OCI-LY3 (cell line): ENCODE results near the gene SPTBN4.
A peak's percentile ranks its signal among the peaks of the same experiment; 100 is the strongest.

Source experiments
- H2AFZ ChIP-seq: fragments of 200-600, 300-600 bp; shearing (Covaris generic); 2 replicates; pipeline ENCODE4 v1.6.0; 2014; ENCODE audit warnings: antibody characterized with exemption, low read depth, low read length
- H3K27ac ChIP-seq: fragments of 200-600, 300-600 bp; sonication (generic); 2 replicates; pipeline ENCODE4 v1.5.1; 2014; ENCODE audit warnings: mild to moderate bottlenecking, low read length, moderate library complexity, mixed read lengths
- H3K27me3 ChIP-seq: fragments of 200-600, 300-600 bp; sonication (generic); 2 replicates; pipeline ENCODE4 v1.6.1; 2014; ENCODE audit warnings: low read depth, low read length, mixed read lengths
- H3K36me3 ChIP-seq: fragments of 200-600, 300-600 bp; sonication (generic); replicated peaks from 2 replicates; pipeline ENCODE3; 2014; ENCODE audit warnings: low read depth, low read length, mixed read lengths
- H3K4me1 ChIP-seq: fragments of 300-600, 200-600 bp; sonication (generic); 2 replicates; pipeline ENCODE4 v1.6.1; 2014; ENCODE audit warnings: low read length, mixed read lengths
- H3K4me2 ChIP-seq: fragments of 200-600, 300-600 bp; sonication (generic); 2 replicates; pipeline ENCODE4 v1.6.1; 2014; ENCODE audit warnings: low read length, mixed read lengths
- H3K4me3 ChIP-seq: fragments of 300-600, 200-600 bp; sonication (generic); 2 replicates; pipeline ENCODE4 v1.5.1; 2014; ENCODE audit warnings: antibody characterized with exemption, mild to moderate bottlenecking, low read length, moderate library complexity
- H3K79me2 ChIP-seq: fragments of 300-600, 200-600 bp; shearing (Covaris generic); 2 replicates; pipeline ENCODE4 v1.6.1; 2014; ENCODE audit warnings: mild to moderate bottlenecking, low read length, mixed read lengths
- H3K9ac ChIP-seq: fragments of 300-600, 200-600 bp; shearing (Covaris generic); 2 replicates; pipeline ENCODE4 v1.6.0; 2014; ENCODE audit warnings: mild to moderate bottlenecking, low read length, moderate library complexity
- H3K9me3 ChIP-seq: fragments of 200-600, 300-600 bp; shearing (Covaris generic); 2 replicates; pipeline ENCODE4 v1.6.1; 2014; ENCODE audit warnings: low read length, mixed read lengths; ENCODE audit not compliant: insufficient read depth
- H4K20me1 ChIP-seq: fragments of 200-600, 300-600 bp; sonication (generic); 2 replicates; pipeline ENCODE4 v1.6.1; 2016; ENCODE audit warnings: low read length, mixed read lengths; ENCODE audit not compliant: insufficient read depth
- EZH2phosphoT487 ChIP-seq: fragments of 200-600 bp; shearing (Covaris generic); IDR thresholded peaks from 2 replicates; pipeline ENCODE4 v1.6.1; 2018; ENCODE audit warnings: antibody characterized with exemption, mixed run types, low read depth
- TF ChIP-seq, protein P1 (sequence below): fragments of 200-600, 300-600 bp; sonication (generic); IDR thresholded peaks from 2 replicates; pipeline ENCODE4 v1.5.1; 2014; ENCODE audit warnings: antibody characterized with exemption, low read length, low read depth

Gene SPTBN4

DNA sequence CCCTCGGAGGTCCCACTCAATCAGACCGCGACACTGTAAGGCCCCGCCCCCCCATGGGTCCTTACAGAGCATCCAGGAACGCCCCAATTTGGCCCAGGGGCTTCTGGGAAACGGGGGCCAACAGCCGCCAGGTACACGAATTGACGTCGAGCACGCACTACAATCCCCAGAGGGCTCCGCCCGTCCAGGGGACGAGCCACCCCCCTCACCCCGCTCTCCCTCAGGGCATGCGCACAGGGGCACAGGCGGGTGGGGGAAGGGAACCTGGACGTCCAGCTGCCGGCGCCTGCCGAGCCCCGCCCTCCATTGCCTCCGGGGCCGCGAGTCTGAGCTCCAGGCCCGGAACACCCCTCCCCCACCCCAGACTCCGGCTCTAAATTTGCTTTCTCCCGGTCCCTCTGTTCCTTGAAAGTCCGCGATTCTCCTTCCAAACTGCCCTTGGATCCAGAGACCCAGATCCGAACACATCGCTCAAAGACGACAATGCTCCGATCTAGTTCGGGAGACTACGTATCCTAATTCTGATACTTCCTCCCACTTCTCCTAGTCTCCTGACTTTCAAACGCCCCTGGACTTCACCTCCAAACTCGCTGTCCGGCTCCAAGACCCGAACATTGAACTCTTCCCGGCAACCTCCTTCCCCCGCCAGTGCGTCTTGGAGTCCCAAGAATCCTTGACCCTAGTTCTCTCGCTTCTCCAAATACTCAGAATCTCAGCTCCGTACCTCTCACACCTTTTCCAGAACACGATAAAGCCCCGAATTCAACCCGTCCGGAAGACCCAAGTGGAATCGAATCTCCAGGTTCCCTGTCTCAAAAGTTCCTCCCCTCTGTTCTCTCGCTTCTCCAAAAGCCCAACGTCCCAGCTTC lies 23.4 kb upstream of the SPTBN4 start:
- TF ChIP-seq EZH2phosphoT487, result no peak
- TF ChIP-seq, protein P1, sequence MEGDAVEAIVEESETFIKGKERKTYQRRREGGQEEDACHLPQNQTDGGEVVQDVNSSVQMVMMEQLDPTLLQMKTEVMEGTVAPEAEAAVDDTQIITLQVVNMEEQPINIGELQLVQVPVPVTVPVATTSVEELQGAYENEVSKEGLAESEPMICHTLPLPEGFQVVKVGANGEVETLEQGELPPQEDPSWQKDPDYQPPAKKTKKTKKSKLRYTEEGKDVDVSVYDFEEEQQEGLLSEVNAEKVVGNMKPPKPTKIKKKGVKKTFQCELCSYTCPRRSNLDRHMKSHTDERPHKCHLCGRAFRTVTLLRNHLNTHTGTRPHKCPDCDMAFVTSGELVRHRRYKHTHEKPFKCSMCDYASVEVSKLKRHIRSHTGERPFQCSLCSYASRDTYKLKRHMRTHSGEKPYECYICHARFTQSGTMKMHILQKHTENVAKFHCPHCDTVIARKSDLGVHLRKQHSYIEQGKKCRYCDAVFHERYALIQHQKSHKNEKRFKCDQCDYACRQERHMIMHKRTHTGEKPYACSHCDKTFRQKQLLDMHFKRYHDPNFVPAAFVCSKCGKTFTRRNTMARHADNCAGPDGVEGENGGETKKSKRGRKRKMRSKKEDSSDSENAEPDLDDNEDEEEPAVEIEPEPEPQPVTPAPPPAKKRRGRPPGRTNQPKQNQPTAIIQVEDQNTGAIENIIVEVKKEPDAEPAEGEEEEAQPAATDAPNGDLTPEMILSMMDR, result no peak
- Histone ChIP-seq H3K27me3 (no peaks in the 10 kb centered on the region), H2AFZ (peak overlapping the region; percentile 12; the same call in 1 of the 2 replicates)

DNA sequence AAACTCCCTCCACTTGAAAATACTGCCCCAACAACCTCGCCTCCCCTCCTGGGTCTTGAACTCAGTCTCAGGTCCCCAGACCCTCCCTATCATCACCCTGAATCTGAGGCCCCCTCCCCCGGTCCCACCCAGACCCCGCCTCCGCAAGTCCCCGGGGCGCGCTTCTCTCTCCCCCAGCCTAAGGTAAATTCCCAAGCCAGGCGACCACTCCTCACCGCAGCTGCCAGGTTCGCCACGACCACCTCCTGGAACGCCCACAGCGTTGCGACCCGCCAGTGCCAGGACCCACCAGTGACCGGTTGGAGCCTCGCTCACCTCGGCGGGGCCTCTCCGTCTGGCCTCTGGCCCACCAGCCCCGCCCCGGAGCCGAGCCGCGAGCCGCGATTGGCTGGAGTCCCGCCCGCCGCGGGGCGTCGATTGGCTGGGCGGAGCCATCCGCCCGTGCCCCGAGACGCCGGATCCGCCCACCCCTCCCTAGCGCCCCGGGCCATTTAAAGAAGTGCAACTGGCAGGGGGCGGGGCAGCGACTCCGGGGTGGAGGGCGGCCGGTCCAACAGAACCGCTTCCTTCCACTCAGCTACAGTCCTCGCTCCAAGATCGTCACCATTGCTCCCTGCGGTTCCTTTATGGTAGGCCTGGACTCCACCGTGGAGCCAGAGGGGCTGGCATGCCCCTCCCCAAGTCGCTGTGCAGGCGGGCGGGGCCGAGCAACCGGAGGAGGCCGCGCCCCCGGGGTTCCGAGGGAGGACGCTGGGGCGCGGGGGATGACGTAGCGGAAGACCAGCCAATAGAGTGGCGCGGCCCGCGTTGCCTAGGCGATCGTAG lies 22.6 kb upstream of the SPTBN4 start, which contains the start of gene SERTAD3:
SERTAD3 (minus strand) TSS at position 336 of the 825 bp plus-strand sequence. CDS start 2,255 bp downstream, outside the sequence.
- H3K27ac ChIP-seq, result peak within 1 kb of the TSS; percentile 93
- TF ChIP-seq EZH2phosphoT487, result no peak
- TF ChIP-seq, protein P1, result no peak
- peak within 1 kb of the TSS; percentile 96 for H3K4me3 ChIP-seq
- peaks cover 29% of the 10 kb centered on the region for H3K36me3 ChIP-seq
- peak within 1 kb of the TSS; percentile 100 for H3K9ac ChIP-seq
- peaks cover 29% of the 10 kb centered on the region for H4K20me1 ChIP-seq
- peak within 1 kb of the TSS; percentile 94 for H2AFZ ChIP-seq
- peak within 1 kb of the TSS; percentile 83 for H3K4me2 ChIP-seq
- peaks cover 6% of the 10 kb centered on the region for H3K4me1 ChIP-seq
- no peaks in the 10 kb centered on the region for H3K27me3 ChIP-seq
- H3K79me2 ChIP-seq, result peaks cover 31% of the 10 kb centered on the region
- H3K9me3 ChIP-seq, result no peaks in the 10 kb centered on the region

More for the DNA sequence above, 23.4 kb upstream of the SPTBN4 start:
- peaks cover 31% of the 10 kb centered on the region for H3K79me2 ChIP-seq
- H3K36me3 ChIP-seq, result peaks cover 29% of the 10 kb centered on the region
- H3K27ac ChIP-seq, result peak overlapping the region; percentile 93
- H3K9me3 ChIP-seq, result no peaks in the 10 kb centered on the region
- peak overlapping the region; percentile 96 for H3K4me3 ChIP-seq
- H4K20me1 ChIP-seq, result peaks cover 29% of the 10 kb centered on the region
- peak overlapping the region; percentile 100 for H3K9ac ChIP-seq
- peaks cover 6% of the 10 kb centered on the region for H3K4me1 ChIP-seq
- H3K4me2 ChIP-seq, result peak overlapping the region; percentile 75

DNA sequence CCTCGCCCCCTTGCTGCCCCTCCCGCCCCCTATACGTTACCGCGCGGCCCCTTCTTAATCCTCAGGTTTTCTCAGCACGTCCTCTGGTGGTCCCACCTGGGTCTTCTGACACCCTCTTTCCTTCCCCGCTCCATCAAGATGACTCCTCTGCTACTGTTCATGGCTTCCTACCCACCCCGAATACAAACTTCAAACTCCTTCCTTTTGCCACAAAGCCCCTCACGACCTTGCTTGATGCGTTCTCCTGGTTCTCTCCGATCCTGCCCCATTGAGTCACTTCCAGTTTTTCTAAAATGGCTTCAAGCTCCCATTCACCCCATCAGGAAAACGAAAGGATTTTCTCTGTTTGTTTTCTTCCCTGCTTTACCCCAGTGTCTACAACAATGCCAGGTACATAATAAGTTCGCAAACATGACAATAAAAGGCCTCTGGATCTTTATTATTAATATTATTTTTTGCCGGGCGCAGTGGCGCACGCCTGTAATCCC lies 21.9 kb upstream of the SPTBN4 start:
- H3K27me3 ChIP-seq, result no peaks in the 10 kb centered on the region
- peak overlapping the region; percentile 67 for H3K9ac ChIP-seq
- H2AFZ ChIP-seq, result peak overlapping the region; percentile 91

More for the DNA sequence above, 21.9 kb upstream of the SPTBN4 start:
- Histone ChIP-seq H3K36me3 (peaks cover 26% of the 10 kb centered on the region), H3K4me2 (peak overlapping the region; percentile 83), H4K20me1 (peaks cover 29% of the 10 kb centered on the region), H3K27ac (no peak overlapping the region), H3K9me3 (no peaks in the 10 kb centered on the region), H3K4me3 (peak overlapping the region; percentile 96), H3K4me1 (peaks cover 6% of the 10 kb centered on the region), H3K79me2 (peaks cover 31% of the 10 kb centered on the region)
- no peak for TF ChIP-seq EZH2phosphoT487
- TF ChIP-seq, protein P1, result peak; percentile 58
